ENCODE data around the gene PLD3.

GRCh38 chr19:40367577-40368434 is 19.3 kb downstream of the PLD3 start:
- TF ChIP-seq MAX (IDR thresholded peaks at IDR 0.05) (no peak), CREB1 (IDR thresholded peaks at IDR 0.05; ENCODE audit: low read depth) (no peak), RAD21 (IDR thresholded peaks at IDR 0.05; ENCODE audit: low read depth) (no peak), YY1 (IDR thresholded peaks at IDR 0.05; ENCODE audit: low read depth) (no peak), USF1 (IDR thresholded peaks at IDR 0.05) (no peak), EGR1 (IDR thresholded peaks at IDR 0.05) (no peak), EP300 (IDR thresholded peaks at IDR 0.05; ENCODE audit: borderline replicate concordance) (no peak), CEBPB (IDR thresholded peaks at IDR 0.05) (no peak)
- TF ChIP-seq, protein P1, sequence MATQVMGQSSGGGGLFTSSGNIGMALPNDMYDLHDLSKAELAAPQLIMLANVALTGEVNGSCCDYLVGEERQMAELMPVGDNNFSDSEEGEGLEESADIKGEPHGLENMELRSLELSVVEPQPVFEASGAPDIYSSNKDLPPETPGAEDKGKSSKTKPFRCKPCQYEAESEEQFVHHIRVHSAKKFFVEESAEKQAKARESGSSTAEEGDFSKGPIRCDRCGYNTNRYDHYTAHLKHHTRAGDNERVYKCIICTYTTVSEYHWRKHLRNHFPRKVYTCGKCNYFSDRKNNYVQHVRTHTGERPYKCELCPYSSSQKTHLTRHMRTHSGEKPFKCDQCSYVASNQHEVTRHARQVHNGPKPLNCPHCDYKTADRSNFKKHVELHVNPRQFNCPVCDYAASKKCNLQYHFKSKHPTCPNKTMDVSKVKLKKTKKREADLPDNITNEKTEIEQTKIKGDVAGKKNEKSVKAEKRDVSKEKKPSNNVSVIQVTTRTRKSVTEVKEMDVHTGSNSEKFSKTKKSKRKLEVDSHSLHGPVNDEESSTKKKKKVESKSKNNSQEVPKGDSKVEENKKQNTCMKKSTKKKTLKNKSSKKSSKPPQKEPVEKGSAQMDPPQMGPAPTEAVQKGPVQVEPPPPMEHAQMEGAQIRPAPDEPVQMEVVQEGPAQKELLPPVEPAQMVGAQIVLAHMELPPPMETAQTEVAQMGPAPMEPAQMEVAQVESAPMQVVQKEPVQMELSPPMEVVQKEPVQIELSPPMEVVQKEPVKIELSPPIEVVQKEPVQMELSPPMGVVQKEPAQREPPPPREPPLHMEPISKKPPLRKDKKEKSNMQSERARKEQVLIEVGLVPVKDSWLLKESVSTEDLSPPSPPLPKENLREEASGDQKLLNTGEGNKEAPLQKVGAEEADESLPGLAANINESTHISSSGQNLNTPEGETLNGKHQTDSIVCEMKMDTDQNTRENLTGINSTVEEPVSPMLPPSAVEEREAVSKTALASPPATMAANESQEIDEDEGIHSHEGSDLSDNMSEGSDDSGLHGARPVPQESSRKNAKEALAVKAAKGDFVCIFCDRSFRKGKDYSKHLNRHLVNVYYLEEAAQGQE (IDR thresholded peaks at IDR 0.05; ENCODE audit: low read depth) = no peak

All from Ishikawa (cell line).